Measurements from ENCODE around the gene MIGA1.
A peak's percentile ranks its signal among the peaks of the same experiment; 100 is the strongest.

MIGA1 gene

GRCh38 chr1:77857552-77857951 lies 78.1 kb downstream of the MIGA1 start:
- Mint-ChIP-seq H3K4me1 (peaks cover 12% of the 10 kb centered on the region), H3K36me3 (peaks cover 37% of the 10 kb centered on the region), H3K9me3 (peaks cover 11% of the 10 kb centered on the region), H3K4me3 (no peak overlapping the region), H3K27ac (no peak overlapping the region)
- DNase-seq (ENCODE audit: low spot score in 2 of 2) (no peak), ATAC-seq (no peak)

DNA sequence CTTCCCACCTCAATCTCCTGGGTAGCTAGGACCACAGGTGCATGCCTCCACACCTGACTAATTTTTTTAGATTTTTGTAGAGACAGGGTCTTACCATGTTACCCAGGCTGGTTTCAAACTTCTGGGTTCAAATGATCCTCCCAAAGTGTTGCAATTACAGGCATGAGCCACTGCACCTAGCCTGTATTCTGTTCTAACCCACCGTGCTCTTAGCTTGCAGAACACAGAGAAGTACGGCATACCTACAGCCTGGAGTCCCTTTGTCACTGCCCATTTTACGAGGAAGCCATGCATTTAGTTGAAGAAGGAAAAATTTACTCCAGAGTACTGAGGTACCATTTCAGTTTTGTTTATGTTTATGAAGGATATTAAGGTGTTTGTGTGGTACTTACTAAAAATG lies 79.3 kb downstream of the MIGA1 start:
- peaks cover 11% of the 10 kb centered on the region for H3K9me3 Mint-ChIP-seq
- H3K4me1 Mint-ChIP-seq = peaks cover 12% of the 10 kb centered on the region
- ATAC-seq (no peak), DNase-seq (ENCODE audit: low spot score in 2 of 2) (no peak)
- H3K36me3 Mint-ChIP-seq = peaks cover 42% of the 10 kb centered on the region
- peak overlapping the region; percentile 60 for H3K27ac Mint-ChIP-seq
- H3K4me3 Mint-ChIP-seq = no peak overlapping the region

- ATAC-seq = no peak
- DNase-seq (ENCODE audit: low spot score in 2 of 2) = no peak
- Mint-ChIP-seq H3K36me3 (peaks cover 47% of the 10 kb centered on the region), H3K4me1 (peaks cover 12% of the 10 kb centered on the region), H3K27ac (peak overlapping the region; percentile 60), H3K4me3 (no peak overlapping the region), H3K9me3 (peaks cover 11% of the 10 kb centered on the region)
Observed at GRCh38 chr1:77859248-77859647, 79.8 kb downstream of the MIGA1 start.

GRCh38 chr1:77866296-77866695 lies 86.8 kb downstream of the MIGA1 start:
- no peaks in the 10 kb centered on the region for H3K9me3 Mint-ChIP-seq
- no peak for DNase-seq (ENCODE audit: low spot score in 2 of 2)
- no peak overlapping the region for H3K27ac Mint-ChIP-seq
- no peak overlapping the region for H3K4me3 Mint-ChIP-seq
- ATAC-seq = no peak
- H3K36me3 Mint-ChIP-seq = peaks cover 64% of the 10 kb centered on the region
- no peaks in the 10 kb centered on the region for H3K4me1 Mint-ChIP-seq

GRCh38 chr1:77872645-77873044 lies 93.2 kb downstream of the MIGA1 start:
- Mint-ChIP-seq H3K9me3 (no peaks in the 10 kb centered on the region), H3K4me1 (no peaks in the 10 kb centered on the region), H3K27ac (no peak overlapping the region), H3K36me3 (peaks cover 26% of the 10 kb centered on the region), H3K4me3 (no peak overlapping the region)
- no peak for ATAC-seq
- no peak for DNase-seq (ENCODE audit: low spot score in 2 of 2)

DNA sequence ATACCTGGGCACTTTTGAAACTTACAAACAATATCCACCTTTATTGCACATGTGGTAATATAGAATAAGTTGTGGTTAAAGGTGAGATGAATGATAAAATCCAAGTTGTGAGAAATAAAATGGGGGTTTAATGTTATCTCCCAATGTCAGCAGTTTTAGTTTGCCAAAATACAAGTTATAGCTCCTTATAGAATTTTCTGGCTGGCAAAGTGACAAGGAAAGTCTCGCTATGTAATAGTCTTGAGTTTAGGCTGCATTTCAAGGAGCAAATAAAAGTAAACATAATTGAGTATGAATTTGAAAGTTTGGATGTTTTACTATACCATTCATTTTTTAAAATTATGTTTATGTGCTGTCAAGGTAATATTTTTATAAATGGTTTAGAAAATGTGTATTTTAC lies 94.0 kb downstream of the MIGA1 start:
- Mint-ChIP-seq H3K9me3 (no peaks in the 10 kb centered on the region), H3K4me3 (no peak overlapping the region), H3K4me1 (no peaks in the 10 kb centered on the region), H3K36me3 (peaks cover 30% of the 10 kb centered on the region), H3K27ac (no peak overlapping the region)
- DNase-seq (ENCODE audit: low spot score in 2 of 2) = no peak
- ATAC-seq = no peak

- Mint-ChIP-seq H3K9me3 (no peaks in the 10 kb centered on the region), H3K4me1 (no peaks in the 10 kb centered on the region), H3K27ac (no peak overlapping the region), H3K36me3 (peaks cover 27% of the 10 kb centered on the region), H3K4me3 (no peak overlapping the region)
- no peak for ATAC-seq
- no peak for DNase-seq (ENCODE audit: low spot score in 2 of 2)
Observed at GRCh38 chr1:77874804-77875445, 95.5 kb downstream of the MIGA1 start.

DNA sequence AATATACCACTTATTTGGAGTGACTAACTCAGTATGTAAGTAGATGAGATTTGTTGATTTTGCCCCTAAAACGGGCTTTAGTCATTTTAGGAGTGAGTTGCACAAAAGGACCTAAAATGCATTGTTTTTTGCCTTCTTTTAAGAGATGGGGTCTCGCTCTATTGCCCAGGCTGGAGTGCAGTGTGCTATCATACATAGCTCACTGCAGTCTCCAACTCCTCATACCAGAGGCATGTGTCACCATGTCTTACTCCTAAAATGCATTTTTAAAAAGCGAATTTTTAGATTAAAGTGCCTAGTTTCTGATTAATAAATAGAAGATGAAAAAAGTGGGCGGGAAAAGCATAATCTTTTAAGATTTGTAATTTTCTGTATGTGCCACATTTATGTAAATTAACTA lies 97.4 kb downstream of the MIGA1 start:
- no peak for ATAC-seq
- H3K27ac Mint-ChIP-seq = no peak overlapping the region
- H3K36me3 Mint-ChIP-seq = peaks cover 27% of the 10 kb centered on the region
- H3K4me1 Mint-ChIP-seq = no peaks in the 10 kb centered on the region
- H3K4me3 Mint-ChIP-seq = no peak overlapping the region
- DNase-seq (ENCODE audit: low spot score in 2 of 2) = no peak
- no peaks in the 10 kb centered on the region for H3K9me3 Mint-ChIP-seq

- ATAC-seq = no peak
- H3K4me3 Mint-ChIP-seq = no peak overlapping the region
- H3K27ac Mint-ChIP-seq = no peak overlapping the region
- H3K4me1 Mint-ChIP-seq = no peaks in the 10 kb centered on the region
- peaks cover 13% of the 10 kb centered on the region for H3K36me3 Mint-ChIP-seq
- no peaks in the 10 kb centered on the region for H3K9me3 Mint-ChIP-seq
- DNase-seq (ENCODE audit: low spot score in 2 of 2) = no peak
Observed at GRCh38 chr1:77881061-77881460, 101.6 kb downstream of the MIGA1 start.

DNA sequence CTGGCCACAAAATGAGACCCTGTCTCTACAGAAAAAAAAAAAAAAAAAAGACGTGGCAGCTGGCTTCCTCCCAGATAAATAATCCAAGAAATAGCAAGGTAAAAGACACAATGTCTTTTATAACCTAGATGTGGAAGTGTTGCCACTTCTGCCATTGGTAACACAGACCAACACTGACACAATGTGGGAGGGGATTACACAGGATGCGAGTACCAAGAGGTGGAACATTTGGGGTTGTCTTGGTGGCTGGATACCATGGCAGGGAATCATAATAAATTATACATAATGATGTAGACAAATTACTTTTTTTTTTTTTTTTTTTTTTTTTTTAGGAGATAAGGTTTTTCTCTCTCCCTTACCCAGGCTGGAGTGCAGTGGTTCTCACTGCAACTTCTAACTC lies 103.0 kb downstream of the MIGA1 start:
- H3K4me3 Mint-ChIP-seq = no peak overlapping the region
- ATAC-seq (no peak), DNase-seq (ENCODE audit: low spot score in 2 of 2) (no peak)
- H3K9me3 Mint-ChIP-seq = no peaks in the 10 kb centered on the region
- H3K4me1 Mint-ChIP-seq = peaks cover 8% of the 10 kb centered on the region
- no peak overlapping the region for H3K27ac Mint-ChIP-seq
- H3K36me3 Mint-ChIP-seq = peaks cover 13% of the 10 kb centered on the region

DNA sequence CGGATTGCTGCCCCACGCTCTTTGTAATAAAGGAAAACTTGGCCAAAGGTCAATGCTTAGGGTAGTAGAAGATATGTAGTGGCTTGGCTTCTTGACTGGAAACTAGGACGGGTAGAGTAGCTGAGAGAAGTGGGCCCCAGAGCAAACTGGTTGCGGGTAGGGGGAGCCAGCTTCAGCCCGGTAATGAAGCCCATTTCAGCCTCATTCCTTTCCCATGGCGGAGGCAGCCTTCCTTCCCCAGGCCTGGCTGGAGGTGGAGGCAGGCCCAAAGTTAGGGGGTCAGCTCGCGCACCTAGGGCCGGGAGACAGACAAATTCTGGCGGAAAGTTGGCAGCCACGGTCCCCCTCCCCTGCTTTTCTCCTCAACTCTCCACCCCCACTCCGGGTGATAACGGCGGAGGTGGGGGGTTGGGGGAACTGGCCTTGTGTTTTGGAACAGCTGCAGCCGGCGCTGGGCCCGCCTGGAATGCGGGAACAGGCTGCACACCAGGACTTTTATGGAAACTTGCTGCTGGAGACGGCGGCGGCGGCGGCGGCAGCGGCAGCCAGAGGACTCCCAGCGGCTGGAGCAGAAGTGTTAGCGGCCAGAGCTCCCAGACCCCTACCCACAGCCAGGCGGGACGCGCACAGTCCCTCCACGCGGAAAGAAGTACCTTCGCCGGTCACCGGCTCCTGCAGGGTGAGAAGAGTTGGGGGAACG lies 108.8 kb downstream of the MIGA1 start, which contains the start of gene NEXN:
Gene NEXN, plus strand, starts transcription at position 544 of the 700 bp plus-strand sequence. CDS start 27,483 bp downstream, outside the sequence.
- no peak within 1 kb of the TSS for H3K27ac Mint-ChIP-seq
- no peak for DNase-seq (ENCODE audit: low spot score in 2 of 2)
- no peaks in the 10 kb centered on the region for H3K9me3 Mint-ChIP-seq
- no peaks in the 10 kb centered on the region for H3K36me3 Mint-ChIP-seq
- peak within 1 kb of the TSS; percentile 66 for H3K4me3 Mint-ChIP-seq
- no peak for ATAC-seq
- peaks cover 18% of the 10 kb centered on the region for H3K4me1 Mint-ChIP-seq

- no peaks in the 10 kb centered on the region for H3K36me3 Mint-ChIP-seq
- H3K27ac Mint-ChIP-seq = no peak overlapping the region
- peak overlapping the region; percentile 66 for H3K4me3 Mint-ChIP-seq
- ATAC-seq = peak; percentile 80
- H3K4me1 Mint-ChIP-seq = peaks cover 18% of the 10 kb centered on the region
- H3K9me3 Mint-ChIP-seq = no peaks in the 10 kb centered on the region
- no peak for DNase-seq (ENCODE audit: low spot score in 2 of 2)
Observed at GRCh38 chr1:77888781-77889642, 109.6 kb downstream of the MIGA1 start.

GRCh38 chr1:77889671-77890070 lies 110.2 kb downstream of the MIGA1 start:
- DNase-seq (ENCODE audit: low spot score in 2 of 2) (no peak), ATAC-seq (no peak)
- Mint-ChIP-seq H3K9me3 (no peaks in the 10 kb centered on the region), H3K27ac (no peak overlapping the region), H3K4me1 (peaks cover 18% of the 10 kb centered on the region), H3K36me3 (no peaks in the 10 kb centered on the region), H3K4me3 (no peak overlapping the region)

DNA sequence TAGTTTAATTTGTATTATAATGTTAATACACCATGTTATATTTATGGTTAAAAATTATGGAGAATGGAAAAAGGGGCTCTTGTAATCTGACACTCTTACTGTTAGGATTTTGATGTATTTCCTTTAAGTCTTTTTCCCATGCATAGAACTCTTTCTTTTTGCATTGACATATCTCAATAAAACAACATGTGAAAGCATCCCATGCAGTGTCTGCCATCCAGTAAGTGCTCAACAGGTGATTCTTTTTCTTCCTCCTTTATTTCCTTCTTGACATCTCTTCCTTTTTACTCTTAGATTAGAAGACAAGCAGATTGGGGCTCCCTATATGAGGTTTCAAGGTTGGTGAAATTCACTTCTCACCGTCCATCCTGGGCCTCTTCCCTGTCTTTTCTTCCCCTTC lies 111.8 kb downstream of the MIGA1 start:
- no peak for ATAC-seq
- no peak overlapping the region for H3K27ac Mint-ChIP-seq
- peaks cover 17% of the 10 kb centered on the region for H3K4me1 Mint-ChIP-seq
- no peak overlapping the region for H3K4me3 Mint-ChIP-seq
- DNase-seq (ENCODE audit: low spot score in 2 of 2) = no peak
- H3K36me3 Mint-ChIP-seq = no peaks in the 10 kb centered on the region
- H3K9me3 Mint-ChIP-seq = no peaks in the 10 kb centered on the region

DNA sequence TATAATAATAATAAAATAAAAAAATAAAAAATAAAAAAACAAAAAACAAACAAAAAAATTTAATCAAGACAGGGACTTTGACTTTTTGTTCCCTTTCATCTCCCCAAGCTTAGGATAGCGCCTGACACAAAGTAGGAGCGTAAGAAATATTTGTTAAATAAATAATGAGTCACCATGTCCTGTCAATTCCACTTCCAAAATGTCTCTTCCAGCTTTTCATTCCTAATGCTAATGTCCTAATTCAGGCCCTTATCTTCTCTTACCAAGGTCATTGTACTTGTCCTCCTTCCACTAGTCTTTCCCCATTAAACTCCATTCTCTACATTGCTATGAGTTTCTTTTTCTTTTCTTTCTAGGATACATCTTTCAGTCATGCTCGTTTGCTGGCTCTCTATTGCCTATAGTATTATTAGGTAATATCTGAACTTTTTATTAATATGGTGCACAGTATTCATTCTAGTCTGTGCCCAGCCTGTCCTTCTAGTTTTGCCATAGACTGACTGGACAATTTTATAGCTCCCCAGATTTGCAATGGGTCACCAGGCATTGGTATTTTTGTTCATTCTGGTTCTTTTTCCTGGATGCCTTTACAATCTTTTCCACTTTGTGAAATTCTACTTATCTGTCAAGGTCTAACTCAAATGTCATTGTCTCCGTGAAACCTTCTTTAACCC lies 120.3 kb downstream of the MIGA1 start:
- H3K4me3 Mint-ChIP-seq = no peak overlapping the region
- no peaks in the 10 kb centered on the region for H3K36me3 Mint-ChIP-seq
- no peak for DNase-seq (ENCODE audit: low spot score in 2 of 2)
- no peak for ATAC-seq
- no peaks in the 10 kb centered on the region for H3K4me1 Mint-ChIP-seq
- no peaks in the 10 kb centered on the region for H3K9me3 Mint-ChIP-seq
- no peak overlapping the region for H3K27ac Mint-ChIP-seq
